Neural crest cell (in vitro differentiated cells): ENCODE measurements around the gene RIOX2. TPM values are rescaled to one million over a fixed set of nuclear protein-coding genes. Genes with fewer than 3 reads are reported as not detected.

ENCODE experiments used
- DNase-seq: peaks from one replicate; pipeline ENCODE4 v3.0.0; 2021; ENCODE audit warnings: low read depth, mixed read lengths, low spot score
- H3K27ac Mint-ChIP-seq: one replicate; pipeline ENCODE4 v1.8.0; 2021; ENCODE audit warnings: mild to moderate bottlenecking, mixed read lengths; ENCODE audit not compliant: unreplicated experiment
- H3K27me3 Mint-ChIP-seq: 2 replicates; pipeline ENCODE4 v1.8.0; 2021; ENCODE audit warnings: low read depth, mild to moderate bottlenecking, mixed read lengths
- H3K36me3 Mint-ChIP-seq: 2 replicates; pipeline ENCODE4 v1.8.0; 2021; ENCODE audit warnings: low read depth, mild to moderate bottlenecking, mixed read lengths
- H3K4me1 Mint-ChIP-seq: 2 replicates; pipeline ENCODE4 v1.8.0; 2021; ENCODE audit warnings: mixed read lengths
- H3K4me3 Mint-ChIP-seq: one replicate; pipeline ENCODE4 v1.8.0; 2021; ENCODE audit warnings: mild to moderate bottlenecking, mixed read lengths
- H3K9me3 Mint-ChIP-seq: 2 replicates; pipeline ENCODE4 v1.8.0; 2021; ENCODE audit warnings: mixed read lengths
- CTCF ChIP-seq: fragments of 200-600 bp; sonication (generic); conservative IDR thresholded peaks from 2 replicates; pipeline ENCODE4 v1.5.0; 2021; ENCODE audit warnings: antibody characterized with exemption, mild to moderate bottlenecking
- long read RNA-seq: library from polyadenylated mRNA; unstranded; transcript quantifications from one replicate; pipeline ENCODE4 v2.0.0, GENCODE V29; 2020
- total RNA-seq: library from RNA; stranded (reverse); gene quantifications from 2 replicates; pipeline ENCODE4 v1.2.1, GENCODE V29; 2021

The RIOX2 gene
- total RNA-seq: 21.0 and 22.6 TPM in 2 replicates
- long read RNA-seq, transcript RIOX2-203 (10 exons, 2,341 nt): major isoform, 70 of 117 reads
- long read RNA-seq, partial matches to known transcripts: 36 of 117 reads
- long read RNA-seq, other reads (novel, unspliced or antisense): 10 of 117 reads

GRCh38 chr3:97971679-97972567 lies at the start of gene RIOX2:
TSS of gene RIOX2 (minus strand) at chr3:97972431. CDS start at chr3:97967593, 4,838 bp downstream.
- Mint-ChIP-seq H3K36me3 (peaks cover 2% of the 10 kb centered on the region), H3K9me3 (no peaks in the 10 kb centered on the region), H3K27ac (peak within 1 kb of the TSS; percentile 80), H3K4me3 (peak within 1 kb of the TSS; percentile 93), H3K27me3 (peaks cover 2% of the 10 kb centered on the region), H3K4me1 (peaks cover 24% of the 10 kb centered on the region)
- TF ChIP-seq CTCF: no peak
- peak; percentile 41 for DNase-seq

DNA sequence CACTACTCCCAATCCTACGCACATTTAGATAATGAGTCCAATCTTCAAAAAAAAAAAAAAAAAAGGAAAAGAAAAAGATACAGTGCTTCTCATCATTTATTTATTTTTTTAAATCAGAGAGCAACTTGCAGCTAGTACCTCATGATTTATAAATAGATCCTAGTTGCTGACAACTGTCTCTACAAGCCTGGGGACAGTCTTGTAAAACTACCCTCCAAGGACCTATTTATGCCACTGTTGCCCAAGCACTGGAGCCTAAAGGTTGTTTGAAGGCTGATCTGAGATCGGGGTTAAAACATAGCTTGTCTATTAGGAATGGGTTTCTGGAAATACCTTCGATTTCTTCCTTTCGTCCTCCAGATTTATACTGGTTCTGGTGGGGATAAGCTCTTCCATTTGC lies 48.2 kb upstream of the RIOX2 start:
- Mint-ChIP-seq H3K9me3 (no peaks in the 10 kb centered on the region), H3K4me1 (no peaks in the 10 kb centered on the region), H3K4me3 (no peak overlapping the region), H3K27ac (no peak overlapping the region), H3K27me3 (peaks cover 5% of the 10 kb centered on the region), H3K36me3 (no peaks in the 10 kb centered on the region)
- DNase-seq: no peak
- no peak for TF ChIP-seq CTCF

DNA sequence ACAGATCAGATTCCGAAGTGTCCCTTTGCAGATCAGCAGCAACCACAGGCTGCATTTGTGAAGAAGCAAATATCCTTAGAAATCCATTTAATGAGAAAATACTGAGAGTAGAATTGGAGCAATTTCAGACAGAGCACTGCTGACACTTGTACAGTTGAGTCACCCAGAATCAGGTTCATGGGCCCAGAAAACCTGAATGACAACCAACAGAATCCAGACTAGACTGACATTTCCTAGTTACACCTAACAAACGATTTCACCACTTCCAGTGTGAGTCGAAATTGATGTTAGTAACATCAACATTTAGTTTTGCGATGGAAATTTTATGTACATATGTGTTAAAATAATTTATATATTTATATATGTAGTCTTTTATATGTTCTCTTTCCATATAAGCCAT lies 46.1 kb upstream of the RIOX2 start:
- Mint-ChIP-seq H3K36me3 (no peaks in the 10 kb centered on the region), H3K9me3 (no peaks in the 10 kb centered on the region), H3K4me3 (no peak overlapping the region), H3K27me3 (peaks cover 3% of the 10 kb centered on the region), H3K4me1 (no peaks in the 10 kb centered on the region), H3K27ac (no peak overlapping the region)
- TF ChIP-seq CTCF: no peak
- DNase-seq: no peak

- peaks cover 5% of the 10 kb centered on the region for H3K9me3 Mint-ChIP-seq
- H3K4me1 Mint-ChIP-seq: no peaks in the 10 kb centered on the region
- H3K4me3 Mint-ChIP-seq: no peak overlapping the region
- DNase-seq: no peak
- no peaks in the 10 kb centered on the region for H3K36me3 Mint-ChIP-seq
- H3K27me3 Mint-ChIP-seq: no peaks in the 10 kb centered on the region
- TF ChIP-seq CTCF: no peak
- no peak overlapping the region for H3K27ac Mint-ChIP-seq
These were observed 42.0 kb upstream of the RIOX2 start for GRCh38 chr3:98014268-98014585.

- Mint-ChIP-seq H3K36me3 (no peaks in the 10 kb centered on the region), H3K4me3 (no peak overlapping the region), H3K9me3 (peaks cover 5% of the 10 kb centered on the region), H3K27ac (no peak overlapping the region), H3K4me1 (no peaks in the 10 kb centered on the region), H3K27me3 (no peaks in the 10 kb centered on the region)
- no peak for DNase-seq
- TF ChIP-seq CTCF: peak; percentile 26
These were observed 41.4 kb upstream of the RIOX2 start for GRCh38 chr3:98013411-98014267.
